Midbrain (tissue), 1 donor: ENCODE measurements around the gene ZGRF1.
"Not testable (repeated sequence)": the region's sequence is repeated elsewhere in the genome, so short reads cannot be mapped to it uniquely, and the experiment has no call there.

Experiments used
- DNase-seq: peaks from one replicate; lab custom pipeline; 2025; lab: John Stamatoyannopoulos, UW

The ZGRF1 gene

GRCh38 chr4:112637552-112637866 lies 800 bp upstream of the ZGRF1 start:
- peak; percentile 65 for DNase-seq

DNA sequence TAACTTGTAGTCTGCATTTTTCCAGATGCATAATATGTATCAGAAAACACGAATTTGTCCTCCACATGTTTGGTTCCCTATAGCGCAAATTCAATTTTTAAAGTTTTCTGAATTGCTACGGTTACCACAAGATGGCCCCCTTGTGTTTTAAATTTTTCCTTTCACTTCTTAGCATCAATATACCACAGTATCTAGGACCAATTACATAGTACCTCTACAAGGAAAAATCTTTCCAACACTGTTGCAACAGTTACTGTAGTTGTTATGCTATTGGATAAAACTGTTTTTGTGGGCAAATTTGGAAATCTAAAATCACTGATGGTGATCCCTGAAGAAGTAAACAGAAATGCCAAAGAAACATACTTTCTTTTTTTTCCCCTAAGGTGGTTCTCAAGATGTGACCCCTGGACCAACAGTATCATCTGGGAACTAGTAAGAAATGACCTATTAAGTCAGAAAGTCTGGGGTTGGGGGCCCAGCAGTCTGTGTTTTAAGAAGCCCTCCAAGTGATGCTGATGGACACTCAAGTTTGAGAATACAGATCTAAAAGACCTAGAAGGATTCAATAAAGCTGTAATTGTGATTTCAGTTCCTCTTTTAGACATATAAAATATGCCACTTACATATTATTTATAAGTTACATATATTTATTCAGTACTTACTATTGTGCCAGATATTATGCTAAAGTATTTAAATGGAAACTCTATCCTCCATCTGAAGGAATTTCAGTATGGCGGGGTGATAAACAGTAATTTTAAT lies 3.1 kb downstream of the ZGRF1 start:
- peak; percentile 44 for DNase-seq

- DNase-seq: no peak
Observed at GRCh38 chr4:112626228-112626627, 10.5 kb downstream of the ZGRF1 start.

DNA sequence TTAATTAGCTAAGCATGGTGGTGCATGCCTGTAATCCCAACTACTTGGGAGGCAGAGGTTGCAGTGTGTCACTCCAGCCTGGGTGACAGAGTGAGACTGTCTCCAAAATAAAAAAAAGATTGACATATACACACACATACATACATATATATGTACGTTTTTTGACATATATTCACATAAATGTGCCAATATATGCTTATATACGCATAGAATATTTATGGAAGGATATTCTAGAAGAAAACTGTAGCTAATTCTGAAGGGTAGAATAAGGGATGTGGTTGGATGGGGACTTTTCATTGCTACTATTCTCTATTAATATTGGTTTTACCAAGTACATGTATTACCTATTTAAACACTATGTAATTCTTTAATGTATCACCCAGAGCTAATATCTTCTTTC lies 19.7 kb downstream of the ZGRF1 start:
- DNase-seq: no peak

DNA sequence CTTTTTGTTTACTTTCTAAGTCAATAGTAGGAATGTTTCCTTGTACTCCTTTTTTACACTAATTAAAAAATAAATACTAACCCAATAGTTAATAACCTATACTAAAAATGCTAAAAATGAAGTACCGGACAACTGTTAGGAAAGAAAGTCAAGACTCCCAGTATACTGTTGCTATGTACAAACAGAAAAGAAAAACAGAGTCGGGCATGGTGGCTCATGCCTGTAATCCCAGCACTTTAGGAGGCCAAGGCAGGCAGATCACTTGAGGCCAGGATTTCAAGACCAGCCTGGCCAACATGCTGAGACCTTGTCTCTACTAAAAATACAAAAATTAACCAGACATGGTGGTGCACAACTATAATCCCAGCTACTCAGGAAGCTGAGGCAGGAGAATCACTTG lies 23.9 kb downstream of the ZGRF1 start:
- not testable (repeated sequence) for DNase-seq

DNA sequence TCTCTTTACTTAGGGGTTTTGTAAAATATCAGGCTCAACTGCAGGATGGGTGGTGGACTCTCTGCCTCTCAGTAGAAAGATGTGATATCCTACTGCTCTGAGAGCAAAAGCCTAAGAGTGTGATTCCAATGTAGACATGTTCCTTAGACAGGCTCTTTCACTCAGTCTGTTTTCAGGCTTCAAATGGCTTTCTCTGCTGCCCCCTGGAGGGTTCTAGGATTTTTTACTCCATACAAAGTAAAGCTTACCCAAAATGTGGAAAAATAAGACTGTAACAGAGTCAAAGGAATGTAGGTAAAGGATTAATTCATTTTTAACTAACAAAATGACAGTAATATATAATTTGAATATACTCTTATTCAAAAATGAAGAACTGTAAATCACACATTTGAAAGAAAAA lies 32.1 kb downstream of the ZGRF1 start:
- DNase-seq: peak; percentile 79

GRCh38 chr4:112594993-112595392 lies 41.7 kb downstream of the ZGRF1 start:
- DNase-seq: no peak

DNA sequence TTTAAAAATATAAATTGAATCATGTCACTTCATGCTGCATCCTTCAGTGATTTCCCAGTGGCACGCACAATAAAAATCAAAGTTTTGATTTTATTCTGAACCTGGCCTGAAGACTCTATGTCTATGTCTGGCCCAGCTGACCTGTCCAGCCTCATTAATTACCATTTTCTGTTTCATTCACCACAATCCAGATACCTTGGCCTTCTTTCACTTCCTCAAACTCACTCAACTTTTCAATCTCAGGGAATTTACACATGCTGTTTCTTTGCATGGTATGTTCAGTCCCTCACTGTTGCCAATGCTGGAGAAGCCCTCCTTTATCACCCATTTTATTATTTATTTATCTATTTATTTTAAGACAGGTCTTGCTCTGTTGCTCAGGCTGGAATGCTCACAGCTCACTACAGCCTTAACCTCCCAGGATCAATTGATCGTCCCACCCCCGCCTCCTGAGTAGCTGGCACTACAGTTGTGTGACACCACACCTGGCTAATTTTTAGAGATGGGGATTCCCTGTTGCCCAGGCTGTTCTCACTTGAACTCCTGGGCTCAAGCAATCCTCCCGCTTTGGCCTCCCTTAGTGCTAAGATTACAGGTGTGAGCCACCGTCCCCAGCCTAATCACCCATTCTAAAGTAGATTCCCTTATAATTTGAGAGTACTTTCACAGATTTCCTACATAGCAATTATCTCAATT lies 43.1 kb downstream of the ZGRF1 start:
- DNase-seq: no peak

GRCh38 chr4:112592717-112593116 lies 44.0 kb downstream of the ZGRF1 start:
- no peak for DNase-seq

GRCh38 chr4:112591593-112591992 lies 45.1 kb downstream of the ZGRF1 start:
- no peak for DNase-seq

DNA sequence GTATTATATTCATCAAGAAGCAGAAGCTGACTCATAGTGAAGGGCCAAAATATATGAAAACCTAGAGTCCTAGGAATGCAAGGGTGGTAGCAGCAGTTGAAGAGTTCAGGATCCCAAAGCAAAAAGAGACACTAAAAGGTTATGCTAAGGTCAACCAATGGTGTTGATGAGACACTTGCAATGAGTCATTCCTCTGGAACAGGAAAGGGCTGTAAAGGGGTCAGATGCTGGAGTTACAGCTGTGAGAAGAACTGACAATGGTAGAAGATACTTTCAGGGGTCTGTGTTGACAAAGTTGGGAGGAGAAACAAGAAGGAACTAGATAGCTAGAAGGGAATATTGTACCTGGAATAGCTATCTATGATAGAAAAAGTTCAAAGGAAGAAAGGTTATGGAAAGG lies 47.5 kb downstream of the ZGRF1 start:
- DNase-seq: no peak

DNA sequence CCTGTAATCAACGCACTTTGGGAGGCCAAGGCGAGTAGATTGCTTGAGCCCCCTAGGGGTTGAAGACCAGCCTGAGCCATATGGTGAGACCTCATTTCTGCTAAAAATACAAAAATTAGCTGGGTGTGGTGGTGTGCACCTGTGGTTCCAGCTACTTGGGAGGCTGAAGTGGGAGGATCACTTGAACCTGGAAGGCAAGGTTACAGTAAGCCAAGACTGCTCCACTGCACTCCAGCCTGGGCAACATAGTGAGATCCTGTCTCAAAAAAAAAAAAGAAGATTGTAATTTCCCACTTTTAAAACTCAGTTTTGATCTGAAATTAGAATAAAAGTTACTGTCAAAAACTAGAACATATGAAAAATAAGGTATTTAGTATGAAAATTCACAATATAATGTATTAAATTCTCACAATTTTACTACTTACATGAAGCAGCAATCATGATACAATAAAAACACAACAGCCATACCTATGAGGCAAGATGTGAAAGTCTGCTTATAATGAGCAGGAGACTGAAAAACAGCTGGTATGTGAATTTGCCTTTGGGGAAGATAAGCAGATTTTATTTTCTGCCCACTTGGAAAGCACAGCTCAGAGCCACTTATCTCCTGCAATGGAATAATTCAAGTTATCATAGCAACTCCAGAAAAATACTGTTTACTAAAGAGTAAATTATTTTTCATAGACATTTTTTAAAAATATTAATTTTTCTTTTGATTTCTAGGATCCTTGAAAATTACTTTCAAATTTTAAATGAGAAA lies 50.6 kb downstream of the ZGRF1 start:
- no peak for DNase-seq

GRCh38 chr4:112567536-112567935 lies 69.2 kb downstream of the ZGRF1 start:
- DNase-seq: no peak

GRCh38 chr4:112564706-112565270 lies 71.9 kb downstream of the ZGRF1 start:
- DNase-seq: no peak

DNA sequence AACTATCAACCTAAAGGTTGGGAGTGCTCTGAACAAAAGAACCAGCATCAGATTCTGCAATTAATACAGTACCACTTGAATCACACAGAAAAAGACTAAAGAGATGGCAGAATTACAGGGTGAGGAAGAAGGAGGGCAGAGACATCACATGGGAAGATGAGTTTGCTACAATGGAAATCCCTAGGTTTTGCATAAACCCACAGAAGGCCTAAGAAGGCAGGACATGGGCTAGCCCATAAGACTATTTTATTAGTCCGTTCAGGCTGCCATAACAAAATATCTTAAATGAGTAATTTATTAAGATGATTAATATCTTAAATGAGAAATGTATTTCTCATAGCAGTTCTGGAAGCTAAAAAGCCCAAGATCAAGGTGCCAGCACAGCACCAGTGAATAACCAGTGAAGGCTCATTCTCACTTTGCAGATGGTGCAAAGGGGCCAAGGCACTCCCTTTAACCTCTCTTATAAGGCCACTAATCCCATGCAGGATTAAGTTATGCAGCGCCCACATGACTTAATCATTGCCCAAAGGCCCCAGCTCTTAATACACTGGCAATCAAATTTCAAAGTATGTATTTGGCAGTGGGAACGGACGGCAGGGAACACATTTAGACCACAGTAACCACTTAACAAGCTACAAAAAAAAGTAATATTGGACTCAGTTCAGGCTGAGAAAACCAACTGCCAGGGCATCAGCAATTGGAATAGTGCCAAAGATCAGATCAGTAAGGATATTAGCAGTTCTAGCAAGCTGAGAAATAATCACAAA lies 73.1 kb downstream of the ZGRF1 start:
- DNase-seq: no peak

- no peak for DNase-seq
Observed at GRCh38 chr4:112562254-112562879, 74.3 kb downstream of the ZGRF1 start.

- no peak for DNase-seq
Observed at GRCh38 chr4:112560084-112560483, 76.6 kb downstream of the ZGRF1 start.

GRCh38 chr4:112559053-112559452 lies 77.7 kb downstream of the ZGRF1 start:
- DNase-seq: no peak

GRCh38 chr4:112557676-112558411 lies 78.9 kb downstream of the ZGRF1 start:
- no peak for DNase-seq

DNA sequence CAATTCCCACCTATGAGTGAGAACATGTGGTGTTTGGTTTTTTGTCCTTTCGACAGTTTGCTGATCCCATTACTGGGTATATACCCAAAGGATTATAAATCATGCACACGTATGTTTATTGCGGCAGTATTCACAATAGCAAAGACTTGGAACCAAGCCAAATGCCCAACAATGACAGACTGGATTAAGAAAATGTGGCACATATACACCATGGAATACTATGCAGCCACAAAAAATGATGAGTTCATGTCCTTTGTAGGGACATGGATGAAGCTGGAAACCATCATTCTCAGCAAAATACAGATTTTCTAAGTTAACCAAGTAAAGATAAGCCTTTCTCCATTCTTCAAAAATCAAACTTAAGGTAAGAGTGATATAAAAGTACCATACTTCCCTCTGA lies 82.4 kb downstream of the ZGRF1 start:
- not testable (repeated sequence) for DNase-seq

DNA sequence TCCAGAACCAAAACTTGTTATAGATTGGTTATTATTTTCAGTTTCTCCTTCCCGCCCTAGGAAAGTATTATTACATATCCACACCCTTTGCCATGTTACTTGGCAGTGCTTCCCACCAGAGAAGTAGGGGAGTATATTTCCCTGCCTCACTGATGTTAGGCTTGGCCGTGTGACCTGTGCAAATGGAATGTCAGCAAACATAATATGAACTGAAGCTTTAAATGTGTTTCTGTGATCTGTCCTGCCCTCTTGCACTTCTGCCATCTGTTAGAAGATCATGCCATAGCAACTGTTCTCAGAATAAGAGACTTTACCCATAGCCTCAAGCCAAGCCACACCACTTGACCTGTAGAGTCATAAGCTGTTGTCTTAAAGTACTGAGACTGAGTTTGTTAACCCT lies 84.0 kb downstream of the ZGRF1 start:
- no peak for DNase-seq
